Daoy (cell line): ENCODE results near the gene KIF9. TPM values are rescaled to one million over a fixed set of nuclear protein-coding genes. Genes with fewer than 3 reads are reported as not detected.
"Not testable (repeated sequence)": the region's sequence is repeated elsewhere in the genome, so short reads cannot be mapped to it uniquely, and the experiment has no call there.

Experiments used
- DNase-seq: peaks from one replicate; pipeline ENCODE4 v3.0.0-alpha.2; 2015; ENCODE audit warnings: low read depth
- total RNA-seq: library from RNA; depleted of rRNA; stranded (reverse); fragments of >200 nt; shearing (Covaris generic); gene quantifications from 2 replicates; pipeline ENCODE4 v1.2.3, GENCODE V29; 2014

Gene KIF9
- total RNA-seq, 1 experiment from 2014 or later: 14.8 TPM

GRCh38 chr3:47251689-47252088 is 30.9 kb downstream of the KIF9 start:
- DNase-seq: no peak

- DNase-seq: not testable (repeated sequence)
Measured at GRCh38 chr3:47251085-47251484, 31.5 kb downstream of the KIF9 start.

DNA sequence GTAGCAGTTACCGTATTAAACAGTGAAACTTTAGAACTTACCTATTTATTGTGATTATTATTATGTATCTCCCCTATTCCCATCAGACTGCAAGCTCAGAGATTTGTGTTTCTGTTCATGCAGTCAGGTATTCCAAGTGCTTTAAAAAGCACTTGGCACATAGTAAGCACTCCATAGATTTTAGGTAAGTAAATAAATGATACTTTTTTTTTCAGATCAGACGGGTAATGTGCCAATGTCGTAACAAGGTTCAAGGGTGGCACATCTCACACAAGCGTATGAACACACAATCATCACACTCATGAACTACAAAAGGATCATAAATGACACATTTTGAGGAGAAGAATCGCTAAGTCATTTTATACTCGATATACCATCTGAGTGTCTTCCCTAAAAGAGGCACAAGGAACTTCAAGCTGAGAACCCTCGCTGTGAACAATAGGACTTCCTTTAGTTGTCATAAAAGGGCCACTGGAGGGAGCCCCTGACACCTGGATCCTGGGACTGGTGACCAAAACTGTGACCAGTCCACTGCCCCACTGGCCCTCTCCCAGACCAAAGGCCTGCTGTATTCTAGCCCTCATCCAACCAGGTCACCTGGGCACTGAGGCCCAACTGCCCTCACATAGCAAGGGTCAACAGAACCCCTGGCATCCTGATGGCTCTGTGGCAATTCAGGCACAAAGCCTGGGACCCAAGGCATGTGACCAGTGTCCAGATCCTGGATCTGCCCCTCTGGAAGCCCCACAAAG is 32.1 kb downstream of the KIF9 start:
- peak; percentile 6 for DNase-seq

DNA sequence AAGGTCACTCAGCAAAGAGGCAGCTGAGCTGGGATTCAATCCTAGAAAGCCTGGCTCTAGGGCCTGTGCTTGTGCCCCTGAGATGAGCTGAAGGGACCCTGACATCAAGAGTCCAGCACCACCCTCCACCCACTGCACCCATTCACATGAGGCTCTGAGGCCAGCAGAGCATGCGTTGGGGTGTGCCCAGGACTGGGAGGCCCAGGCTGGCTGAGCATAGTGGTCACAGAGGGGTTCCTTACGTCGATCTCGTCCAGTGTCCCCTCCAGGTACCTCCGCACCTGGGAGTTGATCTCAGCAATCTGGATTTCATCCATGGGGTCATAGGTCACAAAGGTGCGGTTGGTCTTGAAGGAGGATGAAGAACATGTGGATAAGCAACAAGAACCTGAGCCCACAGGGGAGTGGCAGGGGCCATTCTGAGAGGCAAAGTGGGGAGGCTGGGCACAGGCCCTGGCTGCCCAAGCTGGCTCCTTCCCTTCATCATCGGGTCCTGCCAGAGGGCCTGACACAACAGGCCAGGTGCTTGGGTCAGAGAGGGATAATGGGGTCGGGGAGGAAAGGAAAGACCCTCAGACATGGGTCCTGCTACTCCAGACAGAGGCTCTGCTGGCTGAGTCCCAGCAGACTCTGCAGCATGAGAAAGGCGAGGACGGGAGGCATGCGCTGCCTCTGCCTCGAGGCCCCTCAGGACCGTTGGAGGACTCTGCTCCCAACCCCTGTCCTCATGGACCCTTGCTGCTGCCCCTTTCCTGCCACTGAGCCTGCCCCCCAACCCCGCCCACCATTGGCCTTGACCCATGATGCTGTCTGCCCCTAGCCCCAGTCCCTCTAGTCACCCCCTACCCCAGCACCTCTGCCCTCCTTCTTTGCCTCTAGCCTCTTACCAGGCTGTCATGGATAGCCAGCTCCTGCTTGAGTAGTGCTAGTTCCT is 35.2 kb downstream of the KIF9 start:
- no peak for DNase-seq

DNA sequence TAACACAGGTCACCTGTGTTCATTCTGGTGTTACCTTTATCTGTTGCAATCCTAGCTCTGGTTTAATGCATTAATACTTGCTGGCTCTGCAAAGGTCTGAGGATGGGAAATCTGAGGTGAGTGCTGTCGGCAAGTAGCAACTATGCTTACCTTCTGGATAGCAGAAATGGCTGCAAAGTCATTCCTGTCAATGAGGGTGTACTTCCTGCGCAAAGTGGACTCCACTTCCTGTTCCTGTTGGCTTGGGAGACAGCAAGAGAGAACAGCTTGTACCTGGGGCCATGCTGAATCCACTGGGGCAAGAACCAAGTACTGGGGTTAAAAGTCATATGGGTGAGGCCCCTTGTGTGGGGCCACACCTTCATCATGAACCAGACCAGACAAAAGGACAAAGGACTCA is 37.3 kb downstream of the KIF9 start:
- DNase-seq: no peak

DNA sequence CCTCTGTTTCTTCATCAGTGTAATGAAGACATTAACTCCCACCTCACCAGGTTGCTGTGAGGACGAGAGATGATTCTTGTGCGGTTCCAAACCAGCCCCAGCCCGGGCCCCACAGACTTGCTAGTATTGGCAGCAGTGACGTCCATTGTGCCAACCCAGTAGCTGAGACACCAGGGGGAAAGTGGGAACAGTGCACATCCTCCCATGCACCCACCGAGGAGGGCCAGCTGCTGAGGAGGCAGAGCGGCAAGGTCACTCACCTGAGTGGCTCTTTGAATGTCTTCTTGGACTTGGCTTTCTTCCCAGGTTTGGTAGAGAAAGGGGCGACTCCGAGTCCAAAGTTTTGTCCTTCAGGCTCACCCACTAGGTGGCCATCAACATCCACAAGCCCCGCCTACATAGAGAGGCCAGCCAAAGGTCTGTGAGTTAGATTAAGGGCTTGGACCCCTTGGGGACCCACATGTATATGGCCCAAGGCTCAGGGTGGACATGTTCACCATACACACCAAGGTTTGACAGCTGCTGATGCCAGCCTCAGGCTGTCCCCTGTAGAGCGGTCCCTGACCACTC is 38.0 kb downstream of the KIF9 start:
- no peak for DNase-seq

- no peak for DNase-seq
Measured at GRCh38 chr3:47243419-47244147, 39.0 kb downstream of the KIF9 start.

- no peak for DNase-seq
Measured at GRCh38 chr3:47239929-47240328, 42.7 kb downstream of the KIF9 start.

DNA sequence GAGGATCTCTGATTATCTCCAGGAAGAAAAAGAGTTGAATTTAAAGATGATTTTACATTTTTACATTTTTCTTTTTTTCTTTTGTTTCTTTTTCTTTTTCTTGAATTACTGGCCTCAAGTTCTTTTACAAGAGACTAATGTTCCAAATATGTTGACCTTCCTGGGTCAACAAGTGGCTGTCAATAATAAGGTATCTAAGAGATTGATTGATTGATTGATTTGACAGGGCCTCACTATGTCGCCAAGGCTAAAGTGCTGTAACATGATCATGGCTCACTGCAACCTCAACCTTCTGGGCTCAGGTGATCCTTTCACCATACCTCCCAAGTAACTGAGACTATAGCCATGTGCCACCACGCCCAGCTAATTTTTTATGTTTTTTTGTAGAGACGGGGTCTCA is 44.6 kb downstream of the KIF9 start:
- DNase-seq: no peak

GRCh38 chr3:47228088-47228487 is 54.5 kb downstream of the KIF9 start:
- no peak for DNase-seq

GRCh38 chr3:47227678-47228077 is 54.9 kb downstream of the KIF9 start:
- no peak for DNase-seq

GRCh38 chr3:47225310-47225906 is 57.2 kb downstream of the KIF9 start:
- no peak for DNase-seq

- DNase-seq: no peak
Measured at GRCh38 chr3:47223755-47224154, 58.8 kb downstream of the KIF9 start.

DNA sequence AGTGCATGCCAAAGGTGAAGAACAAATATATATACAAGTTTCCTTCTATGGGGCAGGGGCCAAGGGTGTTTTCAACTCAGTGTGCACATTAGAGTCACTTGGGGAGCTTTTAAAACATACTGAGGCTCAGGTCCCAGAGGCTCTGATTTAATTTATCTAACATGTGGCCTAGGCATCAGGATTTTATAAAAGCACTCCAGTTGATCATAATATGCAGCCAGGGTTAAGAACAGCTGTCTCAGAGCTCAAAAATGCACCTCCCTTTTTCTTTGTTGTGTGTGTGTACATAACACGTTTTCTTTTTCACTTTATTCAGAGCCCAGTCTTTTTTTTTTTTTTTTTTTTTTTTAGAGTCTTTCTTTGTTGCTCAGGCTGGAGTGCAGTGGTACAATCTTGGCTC is 60.8 kb downstream of the KIF9 start:
- DNase-seq: no peak

GRCh38 chr3:47210863-47211405 is 71.7 kb downstream of the KIF9 start:
- no peak for DNase-seq

- DNase-seq: not testable (repeated sequence)
Measured at GRCh38 chr3:47206022-47206421, 76.6 kb downstream of the KIF9 start.

- DNase-seq: no peak
Measured at GRCh38 chr3:47204875-47205274, 77.7 kb downstream of the KIF9 start.

GRCh38 chr3:47202542-47202941 is 80.1 kb downstream of the KIF9 start:
- DNase-seq: no peak

DNA sequence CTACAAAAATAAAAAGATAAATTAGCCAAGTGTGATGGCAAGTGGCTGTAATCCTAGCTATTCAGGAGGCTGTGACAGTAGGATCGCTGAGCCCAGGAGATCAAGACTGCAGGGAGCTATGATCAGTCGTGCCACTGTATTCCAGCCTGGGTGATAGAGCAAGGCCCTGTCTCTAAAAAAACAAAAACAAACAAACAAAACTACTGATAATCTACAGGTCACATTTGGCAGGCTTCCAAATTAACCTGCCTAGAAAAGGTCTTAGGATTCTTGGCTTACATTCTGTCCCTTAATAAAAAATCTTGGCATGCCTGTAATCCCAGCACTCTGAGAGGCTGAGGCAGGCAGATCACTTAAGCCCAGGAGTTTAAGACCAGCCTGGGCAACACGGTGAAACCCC is 85.3 kb downstream of the KIF9 start:
- DNase-seq: no peak

- no peak for DNase-seq
Measured at GRCh38 chr3:47194994-47195393, 87.6 kb downstream of the KIF9 start.
